Neural cell (in vitro differentiated cells): ENCODE results near the gene SLC25A17. TPM values are rescaled to one million over a fixed set of nuclear protein-coding genes. Genes with fewer than 3 reads are reported as not detected.

Experiments
- H2AFZ ChIP-seq: fragments of 200-600, 300-800 bp; sonication (generic), shearing (Covaris generic); 2 replicates; pipeline ENCODE4 v1.6.0; 2014; ENCODE audit warnings: low read depth, mild to moderate bottlenecking, antibody characterized with exemption, low read length, moderate library complexity
- H3F3A ChIP-seq: fragments of 200-600 bp; shearing (Covaris generic); 2 replicates; pipeline ENCODE4 v1.6.1; 2016; ENCODE audit warnings: mild to moderate bottlenecking, moderate library complexity, mixed read lengths, antibody characterized with exemption, low read length; ENCODE audit not compliant: insufficient read depth, poor library complexity, severe bottlenecking
- H3K27ac ChIP-seq: fragments of 200-600, 300-800 bp; sonication (generic), shearing (Covaris generic); 2 replicates; pipeline ENCODE4 v1.5.1; 2014; ENCODE audit warnings: mild to moderate bottlenecking, low read length, moderate library complexity
- H3K27me3 ChIP-seq: fragments of 300-800, 200-600 bp; sonication (generic), shearing (Covaris generic); 2 replicates; pipeline ENCODE4 v1.6.0; 2014; ENCODE audit warnings: mild to moderate bottlenecking, low read depth, low read length, moderate library complexity; ENCODE audit not compliant: insufficient read depth
- H3K36me3 ChIP-seq: fragments of 300-800, 200-600 bp; sonication (generic), shearing (Covaris generic); 2 replicates; pipeline ENCODE4 v1.5.1; 2014; ENCODE audit warnings: mild to moderate bottlenecking, antibody characterized with exemption, low read length, moderate library complexity; ENCODE audit not compliant: insufficient read depth
- H3K4me2 ChIP-seq: fragments of 300-800, 200-600 bp; sonication (generic), shearing (Covaris generic); 2 replicates; pipeline ENCODE4 v1.6.0; 2014; ENCODE audit warnings: mild to moderate bottlenecking, low read length
- H3K4me3 ChIP-seq: fragments of 300-800, 200-600 bp; sonication (generic), shearing (Covaris generic); 2 replicates; pipeline ENCODE4 v1.5.1; 2014; ENCODE audit warnings: mild to moderate bottlenecking, low read length, moderate library complexity
- H3K79me2 ChIP-seq: fragments of 200-600 bp; shearing (Covaris generic); replicated peaks from 2 replicates; pipeline ENCODE4 v1.6.0; 2014; ENCODE audit warnings: mild to moderate bottlenecking, low read length, moderate library complexity; ENCODE audit not compliant: insufficient read depth
- H3K9ac ChIP-seq: fragments of 300-800, 200-600 bp; sonication (generic), shearing (Covaris generic); 2 replicates; pipeline ENCODE4 v1.6.1; 2016; ENCODE audit warnings: mild to moderate bottlenecking, low read length, mixed read lengths
- H3K9me2 ChIP-seq: fragments of 200-600 bp; shearing (Covaris generic); 2 replicates; pipeline ENCODE4 v1.6.1; 2016; ENCODE audit warnings: mild to moderate bottlenecking, low read length, mixed read lengths; ENCODE audit not compliant: insufficient read depth
- H3K9me3 ChIP-seq: fragments of 200-600, 300-800 bp; sonication (generic), shearing (Covaris generic); 2 replicates; pipeline ENCODE4 v1.6.1; 2016; ENCODE audit warnings: mild to moderate bottlenecking, mixed run types, low read length, moderate library complexity, mixed read lengths
- H4K20me1 ChIP-seq: fragments of 200-600 bp; shearing (Covaris generic); 2 replicates; pipeline ENCODE4 v1.6.1; 2016; ENCODE audit warnings: mild to moderate bottlenecking, mixed run types; ENCODE audit not compliant: insufficient read depth
- EP300 ChIP-seq: fragments of 450-650 bp; conservative IDR thresholded peaks from 2 replicates; pipeline ENCODE4 v1.6.1; 2014; ENCODE audit warnings: antibody characterized with exemption, mild to moderate bottlenecking, moderate library complexity; ENCODE audit not compliant: poor library complexity, severe bottlenecking
- EZH2 ChIP-seq: fragments of 200-600, 300-800 bp; shearing (Covaris generic), sonication (generic); IDR thresholded peaks from 2 replicates; pipeline ENCODE4 v1.6.1; 2014; ENCODE audit warnings: antibody characterized with exemption, low read length, borderline replicate concordance, mild to moderate bottlenecking; ENCODE audit not compliant: insufficient read depth, poor library complexity, severe bottlenecking
- MXI1 ChIP-seq: fragments of 450-650 bp; conservative IDR thresholded peaks from 2 replicates; pipeline ENCODE4 v1.6.1; 2014; ENCODE audit warnings: antibody characterized with exemption, mild to moderate bottlenecking; ENCODE audit not compliant: poor library complexity, severe bottlenecking
- POLR2AphosphoS5 ChIP-seq: IDR thresholded peaks from 2 replicates; pipeline ENCODE4 v1.6.1; 2012
- RAD21 ChIP-seq: fragments of 450-650 bp; conservative IDR thresholded peaks from 2 replicates; pipeline ENCODE4 v1.6.1; 2014; ENCODE audit warnings: antibody characterized with exemption, mild to moderate bottlenecking, moderate library complexity
- REST ChIP-seq: IDR thresholded peaks from 2 replicates; pipeline ENCODE4 v1.6.1; 2012; ENCODE audit warnings: borderline replicate concordance
- SMC3 ChIP-seq: fragments of 450-650 bp; conservative IDR thresholded peaks from 2 replicates; pipeline ENCODE4 v1.6.1; 2014; ENCODE audit warnings: antibody characterized with exemption, mild to moderate bottlenecking, moderate library complexity; ENCODE audit not compliant: poor library complexity
- TAF1 ChIP-seq: IDR thresholded peaks from 2 replicates; pipeline ENCODE4 v1.6.1; 2012; ENCODE audit warnings: low read depth
- polyA plus RNA-seq: library from polyadenylated mRNA; depleted of rRNA; stranded (reverse); fragments of >200 nt; gene quantifications from 2 replicates; pipeline ENCODE4 v1.2.3, GENCODE V29; 2014
- TF ChIP-seq, protein P1 (sequence below): fragments of 450-650 bp; IDR thresholded peaks from 2 replicates; pipeline ENCODE4 v1.5.1; 2014; ENCODE audit warnings: antibody characterized with exemption, mild to moderate bottlenecking, moderate library complexity; ENCODE audit not compliant: poor library complexity, severe bottlenecking

Gene SLC25A17
- polyA plus RNA-seq, 1 donor from 2014 or later = 49.3 TPM

GRCh38 chr22:40751250-40751649 is 67.9 kb downstream of the SLC25A17 start:
- Histone ChIP-seq H4K20me1 (no peaks in the 10 kb centered on the region), H3K27me3 (no peaks in the 10 kb centered on the region), H3K36me3 (no peaks in the 10 kb centered on the region), H3K9me2 (no peaks in the 10 kb centered on the region), H3K4me2 (no peak overlapping the region), H2AFZ (no peak overlapping the region), H3K27ac (no peak overlapping the region), H3F3A (no peaks in the 10 kb centered on the region), H3K79me2 (no peaks in the 10 kb centered on the region), H3K9me3 (no peaks in the 10 kb centered on the region), H3K4me3 (no peak overlapping the region), H3K9ac (no peak overlapping the region)
- TF ChIP-seq TAF1 (no peak), EP300 (no peak)

GRCh38 chr22:40749829-40750228 is 69.3 kb downstream of the SLC25A17 start:
- no peak overlapping the region for H2AFZ ChIP-seq
- H3K9me3 ChIP-seq = no peaks in the 10 kb centered on the region
- H3K4me3 ChIP-seq = no peak overlapping the region
- no peak overlapping the region for H3K27ac ChIP-seq
- H3K9ac ChIP-seq = no peak overlapping the region
- TF ChIP-seq MXI1 (no peak), SMC3 (no peak), TAF1 (no peak), POLR2AphosphoS5 (no peak), REST (no peak), EP300 (no peak), RAD21 (no peak), EZH2 (no peak)
- TF ChIP-seq, protein P1, sequence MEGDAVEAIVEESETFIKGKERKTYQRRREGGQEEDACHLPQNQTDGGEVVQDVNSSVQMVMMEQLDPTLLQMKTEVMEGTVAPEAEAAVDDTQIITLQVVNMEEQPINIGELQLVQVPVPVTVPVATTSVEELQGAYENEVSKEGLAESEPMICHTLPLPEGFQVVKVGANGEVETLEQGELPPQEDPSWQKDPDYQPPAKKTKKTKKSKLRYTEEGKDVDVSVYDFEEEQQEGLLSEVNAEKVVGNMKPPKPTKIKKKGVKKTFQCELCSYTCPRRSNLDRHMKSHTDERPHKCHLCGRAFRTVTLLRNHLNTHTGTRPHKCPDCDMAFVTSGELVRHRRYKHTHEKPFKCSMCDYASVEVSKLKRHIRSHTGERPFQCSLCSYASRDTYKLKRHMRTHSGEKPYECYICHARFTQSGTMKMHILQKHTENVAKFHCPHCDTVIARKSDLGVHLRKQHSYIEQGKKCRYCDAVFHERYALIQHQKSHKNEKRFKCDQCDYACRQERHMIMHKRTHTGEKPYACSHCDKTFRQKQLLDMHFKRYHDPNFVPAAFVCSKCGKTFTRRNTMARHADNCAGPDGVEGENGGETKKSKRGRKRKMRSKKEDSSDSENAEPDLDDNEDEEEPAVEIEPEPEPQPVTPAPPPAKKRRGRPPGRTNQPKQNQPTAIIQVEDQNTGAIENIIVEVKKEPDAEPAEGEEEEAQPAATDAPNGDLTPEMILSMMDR = no peak
- no peaks in the 10 kb centered on the region for H3K9me2 ChIP-seq
- H3K27me3 ChIP-seq = no peaks in the 10 kb centered on the region
- no peaks in the 10 kb centered on the region for H3K79me2 ChIP-seq
- H3F3A ChIP-seq = no peaks in the 10 kb centered on the region
- no peak overlapping the region for H3K4me2 ChIP-seq
- H3K36me3 ChIP-seq = no peaks in the 10 kb centered on the region
- H4K20me1 ChIP-seq = no peaks in the 10 kb centered on the region
